Hepatocyte (in vitro differentiated cells): ENCODE results near the gene KIFAP3.

Experiments used
- CTCF ChIP-seq: fragments of 200-600 bp; sonication (generic); IDR thresholded peaks from 2 replicates; pipeline ENCODE4 v1.5.1; 2016; ENCODE audit warnings: antibody characterized with exemption, mild to moderate bottlenecking; ENCODE audit not compliant: poor library complexity
- EZH2 ChIP-seq: fragments of 200-600 bp; sonication (generic); IDR thresholded peaks from 2 replicates; pipeline ENCODE4 v1.6.1; 2016; ENCODE audit warnings: antibody characterized with exemption, mild to moderate bottlenecking, borderline replicate concordance
- EZH2phosphoT487 ChIP-seq: fragments of 200-600 bp; sonication (generic); IDR thresholded peaks from one replicate; pipeline ENCODE4 v1.6.1; 2018; ENCODE audit warnings: antibody characterized with exemption, mild to moderate bottlenecking, low read depth, moderate library complexity; ENCODE audit not compliant: unreplicated experiment, severe bottlenecking

GRCh38 chr1:169951108-169951507 is 123.4 kb downstream of the KIFAP3 start:
- TF ChIP-seq CTCF: no peak
- TF ChIP-seq EZH2phosphoT487: no peak
- no peak for TF ChIP-seq EZH2
